Caco-2 (cell line): ENCODE measurements around the gene ERP44. TPM values are rescaled to one million over a fixed set of nuclear protein-coding genes. Genes with fewer than 3 reads are reported as not detected.

ENCODE experiments used
- BruUV-seq: library from RNA; stranded (reverse); fragments of 400-500 nt; replicated peaks from 2 replicates; lab custom pipeline; 2021; lab: Mats Ljungman, UMichigan
- CTCF ChIA-PET: fragments of 300-600 bp; sonication (Branson Sonifier 250); formaldehyde crosslinking; loops from one replicate; lab custom pipeline; 2022; ENCODE audit warnings: antibody characterized with exemption; lab: Charles Lee
- POLR2A ChIA-PET: fragments of 300-600 bp; sonication (Branson Sonifier 250); formaldehyde crosslinking; loops from one replicate; lab custom pipeline; 2022; ENCODE audit warnings: antibody characterized with exemption; lab: Charles Lee
- DNase-seq, 2 experiments: peaks; one replicate each; pipeline versions ENCODE4 v3.0.0 to v3.0.0-alpha.2; 2020 to 2022
- H3K27me3 ChIP-seq: replicated peaks from 2 replicates; pipeline ENCODE4 v1.6.0; 2011; ENCODE audit warnings: low read length; ENCODE audit not compliant: control insufficient read depth, insufficient read depth
- H3K36me3 ChIP-seq: 2 replicates; pipeline ENCODE4 v1.5.1; 2011; ENCODE audit warnings: low read length; ENCODE audit not compliant: control insufficient read depth, insufficient read depth
- H3K4me1 ChIP-seq: fragments of 250-450 bp; sonication (Bioruptor Pico); 2 replicates; pipeline ENCODE4 v1.5.1; 2020; ENCODE audit warnings: mild to moderate bottlenecking
- H3K4me3 ChIP-seq: 2 replicates; pipeline ENCODE4 v1.5.1; 2011; ENCODE audit warnings: low read depth, mild to moderate bottlenecking, control low read depth, low read length
- H3K9me3 ChIP-seq: fragments of 250-450 bp; sonication (Bioruptor Pico); 2 replicates; pipeline ENCODE4 v1.5.1; 2020; ENCODE audit warnings: mild to moderate bottlenecking, moderate library complexity
- H3K27ac Mint-ChIP-seq: one replicate; pipeline ENCODE4 v1.8.0; 2022; ENCODE audit warnings: mixed read lengths; ENCODE audit not compliant: unreplicated experiment
- H3K27me3 Mint-ChIP-seq: one replicate; pipeline ENCODE4 v1.8.0; 2022; ENCODE audit warnings: mixed read lengths; ENCODE audit not compliant: insufficient read depth, unreplicated experiment
- H3K36me3 Mint-ChIP-seq: one replicate; pipeline ENCODE4 v1.8.0; 2022; ENCODE audit warnings: mild to moderate bottlenecking, mixed read lengths; ENCODE audit not compliant: insufficient read depth, unreplicated experiment
- H3K4me1 Mint-ChIP-seq: one replicate; pipeline ENCODE4 v1.8.0; 2022; ENCODE audit warnings: low read depth, mixed read lengths; ENCODE audit not compliant: unreplicated experiment
- H3K4me3 Mint-ChIP-seq: one replicate; pipeline ENCODE4 v1.8.0; 2022; ENCODE audit warnings: mild to moderate bottlenecking, moderate library complexity, mixed read lengths; ENCODE audit not compliant: unreplicated experiment
- H3K9me3 Mint-ChIP-seq: one replicate; pipeline ENCODE4 v1.8.0; 2022; ENCODE audit warnings: mixed read lengths; ENCODE audit not compliant: unreplicated experiment
- intact Hi-C: fragments of 100-400 bp; cut with micrococcal nuclease; formaldehyde crosslinking; loops from one replicate; pipeline ENCODE4 v1.10.0; 2022; ENCODE audit not compliant: unreplicated experiment
- total RNA-seq: library from RNA; stranded (reverse); gene quantifications from 2 replicates; pipeline ENCODE4 v1.2.3, GENCODE V29; 2022
- TF ChIP-seq, protein P1 (sequence below), 2 experiments: fragments of 200-600 bp in 1 of 2; IDR thresholded peaks; 1 replicate in 1 of 2; 2 replicates in 1 of 2; pipeline versions ENCODE4 v1.5.1 to v1.8.0; 2011 to 2022; ENCODE audit warnings: antibody characterized with exemption in 1 of 2, control low read depth in 1 of 2, inconsistent platforms in 1 of 2, low read depth in 1 of 2, low read length in 1 of 2, mild to moderate bottlenecking in 1 of 2, moderate library complexity in 1 of 2; ENCODE audit not compliant: insufficient read depth in 1 of 2, severe bottlenecking in 1 of 2, unreplicated experiment in 1 of 2

ERP44 gene
- total RNA-seq, 1 experiment from 2014 or later, result 25.6 TPM

GRCh38 chr9:99955606-99956005, 143.2 kb downstream of the ERP44 start:
- BruUV-seq, result no TSS peak
- Histone ChIP-seq H3K4me1 (no peaks in the 10 kb centered on the region), H3K4me3 (no peak overlapping the region), H3K9me3 (peaks cover 2% of the 10 kb centered on the region; the same call in 1 of the 2 replicates), H3K27me3 (no peaks in the 10 kb centered on the region), H3K36me3 (no peaks in the 10 kb centered on the region)
- TF ChIP-seq, protein P1, sequence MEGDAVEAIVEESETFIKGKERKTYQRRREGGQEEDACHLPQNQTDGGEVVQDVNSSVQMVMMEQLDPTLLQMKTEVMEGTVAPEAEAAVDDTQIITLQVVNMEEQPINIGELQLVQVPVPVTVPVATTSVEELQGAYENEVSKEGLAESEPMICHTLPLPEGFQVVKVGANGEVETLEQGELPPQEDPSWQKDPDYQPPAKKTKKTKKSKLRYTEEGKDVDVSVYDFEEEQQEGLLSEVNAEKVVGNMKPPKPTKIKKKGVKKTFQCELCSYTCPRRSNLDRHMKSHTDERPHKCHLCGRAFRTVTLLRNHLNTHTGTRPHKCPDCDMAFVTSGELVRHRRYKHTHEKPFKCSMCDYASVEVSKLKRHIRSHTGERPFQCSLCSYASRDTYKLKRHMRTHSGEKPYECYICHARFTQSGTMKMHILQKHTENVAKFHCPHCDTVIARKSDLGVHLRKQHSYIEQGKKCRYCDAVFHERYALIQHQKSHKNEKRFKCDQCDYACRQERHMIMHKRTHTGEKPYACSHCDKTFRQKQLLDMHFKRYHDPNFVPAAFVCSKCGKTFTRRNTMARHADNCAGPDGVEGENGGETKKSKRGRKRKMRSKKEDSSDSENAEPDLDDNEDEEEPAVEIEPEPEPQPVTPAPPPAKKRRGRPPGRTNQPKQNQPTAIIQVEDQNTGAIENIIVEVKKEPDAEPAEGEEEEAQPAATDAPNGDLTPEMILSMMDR (IDR thresholded peaks at IDR 0.05; ENCODE audit: insufficient read depth in 1 of 2, low read depth in 1 of 2, low read length in 1 of 2, severe bottlenecking in 1 of 2, unreplicated experiment in 1 of 2), result no peak
- ChIA-PET POLR2A (interaction anchor here (0.6 kb wide), 1 partner anchor 195 kb away, joined by 3 read pairs; no protein-coding TSS in a partner anchor), CTCF (no interaction called here)
- Mint-ChIP-seq H3K4me1 (no peaks in the 10 kb centered on the region), H3K27me3 (no peaks in the 10 kb centered on the region), H3K4me3 (no peak overlapping the region), H3K9me3 (no peaks in the 10 kb centered on the region), H3K36me3 (no peaks in the 10 kb centered on the region), H3K27ac (no peak overlapping the region)
- no peak for DNase-seq
- intact Hi-C loops, result no loop called here

DNA sequence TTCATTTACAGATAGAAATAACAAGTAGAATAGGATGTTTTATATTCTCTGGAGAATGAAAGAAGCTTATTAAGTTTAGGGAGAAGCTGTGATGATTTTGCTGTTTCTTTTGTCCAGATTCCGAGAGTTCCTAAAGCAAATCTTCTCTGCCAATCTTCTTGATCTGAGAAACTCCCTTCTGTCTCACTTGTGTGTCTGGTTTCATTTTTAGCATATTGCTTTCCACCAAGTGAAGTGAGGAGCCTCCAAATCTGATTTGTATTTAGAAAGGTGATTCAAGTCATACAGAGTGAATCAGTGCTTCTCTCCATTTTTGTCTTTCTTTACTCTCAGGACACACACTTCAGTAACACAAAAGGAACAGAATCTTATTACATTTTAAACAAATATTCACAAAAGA, 144.0 kb downstream of the ERP44 start:
- H3K9me3 ChIP-seq, result peaks cover 2% of the 10 kb centered on the region; the same call in 1 of the 2 replicates
- H3K36me3 Mint-ChIP-seq, result no peaks in the 10 kb centered on the region
- H3K4me3 ChIP-seq, result no peak overlapping the region
- H3K36me3 ChIP-seq, result no peaks in the 10 kb centered on the region
- TF ChIP-seq, protein P1 (IDR thresholded peaks at IDR 0.05; ENCODE audit: insufficient read depth in 1 of 2, low read depth in 1 of 2, low read length in 1 of 2, severe bottlenecking in 1 of 2, unreplicated experiment in 1 of 2), result no peak
- no peak for DNase-seq
- intact Hi-C loops, result no loop called here
- H3K4me3 Mint-ChIP-seq, result no peak overlapping the region
- no peaks in the 10 kb centered on the region for H3K4me1 Mint-ChIP-seq
- no peaks in the 10 kb centered on the region for H3K27me3 Mint-ChIP-seq
- no peaks in the 10 kb centered on the region for H3K27me3 ChIP-seq
- no peak overlapping the region for H3K27ac Mint-ChIP-seq
- ChIA-PET POLR2A (no interaction called here), CTCF (interaction anchor here (0.6 kb wide), 1 partner anchor 316 kb away, joined by 5 read pairs; no protein-coding TSS in a partner anchor)
- no peaks in the 10 kb centered on the region for H3K9me3 Mint-ChIP-seq
- BruUV-seq, result no TSS peak
- no peaks in the 10 kb centered on the region for H3K4me1 ChIP-seq

DNA sequence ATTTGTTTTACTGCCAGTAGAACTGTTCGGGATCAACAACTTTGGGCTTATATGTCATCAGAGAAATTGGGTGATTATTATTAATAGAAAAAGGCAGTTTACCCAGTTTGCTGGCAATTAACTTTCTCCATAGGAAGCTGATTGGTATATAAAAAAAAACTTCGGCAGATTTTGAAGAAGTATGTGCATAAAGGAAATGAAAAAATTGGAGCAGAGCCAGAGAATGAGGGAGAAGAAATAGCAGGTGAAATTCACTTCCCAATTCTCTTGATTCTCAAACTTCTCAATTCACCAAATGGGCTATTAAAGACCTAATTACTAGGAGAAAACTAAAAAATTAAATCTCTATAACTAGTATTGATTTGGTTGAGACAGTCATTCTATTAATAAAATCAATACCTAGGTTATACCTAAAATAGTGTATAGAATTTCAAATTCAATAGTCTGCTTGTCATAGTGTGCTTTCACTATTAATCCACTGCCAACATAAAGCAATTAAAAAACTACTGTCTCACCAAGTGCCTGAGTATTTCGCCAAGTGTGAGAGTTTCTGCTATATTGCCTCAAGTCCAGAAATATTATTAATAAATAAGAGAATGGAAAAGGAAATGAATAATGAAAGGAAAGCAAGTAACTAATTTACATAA, 144.8 kb downstream of the ERP44 start:
- H3K36me3 Mint-ChIP-seq, result no peaks in the 10 kb centered on the region
- H3K36me3 ChIP-seq, result no peaks in the 10 kb centered on the region
- no peaks in the 10 kb centered on the region for H3K4me1 Mint-ChIP-seq
- peaks cover 2% of the 10 kb centered on the region; the same call in 1 of the 2 replicates for H3K9me3 ChIP-seq
- intact Hi-C loops, result no loop called here
- no TSS peak for BruUV-seq
- no peaks in the 10 kb centered on the region for H3K27me3 Mint-ChIP-seq
- TF ChIP-seq, protein P1 (IDR thresholded peaks at IDR 0.05; ENCODE audit: insufficient read depth in 1 of 2, low read depth in 1 of 2, low read length in 1 of 2, severe bottlenecking in 1 of 2, unreplicated experiment in 1 of 2), result no peak
- no peaks in the 10 kb centered on the region for H3K27me3 ChIP-seq
- no peaks in the 10 kb centered on the region for H3K9me3 Mint-ChIP-seq
- DNase-seq, result no peak
- CTCF ChIA-PET, result no interaction called here
- POLR2A ChIA-PET, result no interaction called here
- H3K4me1 ChIP-seq, result no peaks in the 10 kb centered on the region
- H3K27ac Mint-ChIP-seq, result no peak overlapping the region
- H3K4me3 Mint-ChIP-seq, result no peak overlapping the region
- H3K4me3 ChIP-seq, result no peak overlapping the region
